ENCODE measurements around the gene SDHC.
A peak's percentile ranks its signal among the peaks of the same experiment; 100 is the strongest.
"Not testable (repeated sequence)": the region's sequence is repeated elsewhere in the genome, so short reads cannot be mapped to it uniquely, and the experiment has no call there.

The SDHC gene

DNA sequence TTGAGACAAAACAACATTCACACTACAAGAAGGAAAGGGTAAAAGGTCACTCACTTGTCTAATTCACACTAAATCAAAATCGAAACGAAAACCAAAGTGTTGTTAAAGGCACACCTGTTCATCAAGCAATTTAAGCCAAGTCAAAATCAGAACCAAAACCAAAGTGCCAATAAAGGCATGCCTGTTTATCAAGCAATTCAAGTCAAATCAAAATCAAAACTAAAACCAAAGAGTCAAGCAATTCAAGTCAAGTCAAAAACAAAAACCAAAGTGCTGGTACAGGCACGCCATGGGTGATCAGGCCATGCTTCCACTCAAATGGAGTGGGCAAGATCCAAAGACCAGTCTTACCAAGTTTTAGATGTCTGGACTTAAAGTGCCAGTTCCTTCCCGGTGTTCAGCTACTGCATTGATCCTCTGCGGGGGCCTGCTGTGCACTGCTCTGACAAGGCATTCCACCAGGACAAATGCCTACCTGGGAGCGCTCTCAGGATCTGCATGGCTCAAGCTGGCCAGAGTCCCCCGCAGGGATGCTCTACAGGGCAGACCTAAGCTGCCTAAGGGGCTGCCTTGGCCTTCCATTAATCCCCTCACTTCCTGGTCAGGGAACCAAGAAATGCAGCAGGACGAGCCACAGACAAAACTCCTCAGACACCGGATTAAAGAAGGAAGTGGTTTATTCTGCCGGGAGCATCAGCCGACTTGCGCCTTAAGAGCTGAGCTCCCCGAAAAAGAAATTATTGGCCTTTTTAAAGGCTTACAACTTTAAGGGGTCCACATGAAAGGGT, 95.9 kb downstream of the SDHC start:
- peaks cover 11% of the 10 kb centered on the region for H3K4me1 Mint-ChIP-seq (ENCODE audit: low read depth)
- peak overlapping the region; percentile 58 for H3K27ac Mint-ChIP-seq
- H3K4me3 Mint-ChIP-seq = peak overlapping the region; percentile 25
- not testable (repeated sequence) for H3K27me3 Mint-ChIP-seq; H3K36me3 Mint-ChIP-seq; H3K9me3 Mint-ChIP-seq (ENCODE audit: low read depth)

DNA sequence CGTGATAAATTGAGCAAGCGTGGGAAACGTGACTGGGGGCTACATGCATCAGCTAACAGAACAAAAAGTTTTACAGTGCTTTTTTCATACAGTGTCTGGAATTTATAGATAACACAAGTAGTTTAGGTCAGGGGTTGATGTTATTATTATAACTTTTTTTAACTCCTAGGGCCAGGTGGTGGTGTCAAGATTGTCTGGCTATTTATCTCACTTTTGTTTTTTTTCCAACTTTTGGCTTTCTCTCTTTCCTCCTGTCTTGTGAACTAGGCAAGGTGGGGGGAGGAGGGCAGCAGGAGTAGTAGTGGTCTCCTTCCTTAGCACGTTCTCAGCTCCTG, 96.4 kb downstream of the SDHC start:
- not testable (repeated sequence) for H3K27me3 Mint-ChIP-seq; H3K36me3 Mint-ChIP-seq; H3K4me3 Mint-ChIP-seq; H3K4me1 Mint-ChIP-seq (ENCODE audit: low read depth); H3K27ac Mint-ChIP-seq; H3K9me3 Mint-ChIP-seq (ENCODE audit: low read depth)

Measured in activated naive CD8-positive, alpha-beta T cell (primary cell).